Panc1 (cell line): ENCODE results near the gene TEF. TPM values are rescaled to one million over a fixed set of nuclear protein-coding genes. Genes with fewer than 3 reads are reported as not detected.

Experiments
- ATAC-seq: fragments of 200-7000 bp; cut with Tn5 transposase; 2 replicates; pipeline ENCODE4 v1.9.1; 2020; ENCODE audit warnings: mild to moderate bottlenecking, moderate library complexity
- BruUV-seq: library from RNA; stranded (reverse); fragments of 400-500 nt; replicated peaks from 2 replicates; lab custom pipeline; 2021; lab: Mats Ljungman, UMichigan
- CTCF ChIA-PET: fragments of 300-600 bp; sonication (Branson Sonifier 250); formaldehyde crosslinking; loops from one replicate; lab custom pipeline; 2022; ENCODE audit warnings: antibody characterized with exemption; lab: Charles Lee
- POLR2A ChIA-PET: fragments of 300-600 bp; sonication (Branson Sonifier 250); formaldehyde crosslinking; loops from one replicate; lab custom pipeline; 2022; ENCODE audit warnings: antibody characterized with exemption; lab: Charles Lee
- DNase-seq: peaks from one replicate; pipeline ENCODE4 v3.0.0-alpha.2; 2010; ENCODE audit warnings: low read depth, low spot score
- H3K27ac ChIP-seq: 2 replicates; pipeline ENCODE4 v1.5.1; 2011; ENCODE audit warnings: mild to moderate bottlenecking, low read length, inconsistent platforms
- H3K27me3 ChIP-seq: fragments of 200-500 bp; sonication (Bioruptor generic); 2 replicates; pipeline ENCODE4 v1.6.0; 2014; ENCODE audit warnings: low read length, inconsistent platforms; ENCODE audit not compliant: control insufficient read depth, insufficient read depth
- H3K36me3 ChIP-seq: fragments of 200-500 bp; sonication (Bioruptor generic); 2 replicates; pipeline ENCODE4 v1.5.1; 2014; ENCODE audit warnings: inconsistent platforms, mild to moderate bottlenecking, low read length, moderate library complexity; ENCODE audit not compliant: control insufficient read depth, insufficient read depth
- H3K4me1 ChIP-seq: 2 replicates; pipeline ENCODE4 v1.5.1; 2011; ENCODE audit warnings: inconsistent platforms, mild to moderate bottlenecking, low read length, moderate library complexity; ENCODE audit not compliant: control insufficient read depth, insufficient read depth
- H3K4me3 ChIP-seq, 2 experiments: 2 replicates each; pipeline ENCODE4 v1.5.1; 2011 to 2012; ENCODE audit warnings: low read depth in 2 of 2, low read length in 2 of 2, mild to moderate bottlenecking in 2 of 2, inconsistent platforms in 1 of 2, moderate library complexity in 1 of 2
- H3K9me3 ChIP-seq: fragments of 200-500 bp; sonication (Bioruptor generic); 2 replicates; pipeline ENCODE4 v1.5.1; 2014; ENCODE audit warnings: low read depth, mild to moderate bottlenecking, inconsistent platforms, low read length, moderate library complexity; ENCODE audit not compliant: control insufficient read depth, insufficient read depth
- CTCF ChIP-seq: fragments of 450-650 bp; IDR thresholded peaks from 2 replicates; pipeline ENCODE4 v1.5.1; 2017; ENCODE audit warnings: mild to moderate bottlenecking
- POLR2AphosphoS5 ChIP-seq: IDR thresholded peaks from 2 replicates; pipeline ENCODE4 v1.6.1; 2012; ENCODE audit warnings: mild to moderate bottlenecking, low read depth, low read length, moderate library complexity
- REST ChIP-seq, 2 experiments: IDR thresholded peaks; 2 replicates each; pipeline ENCODE4 v1.6.1; 2011 to 2012; ENCODE audit warnings: low read depth in 2 of 2, control low read depth in 1 of 2, low read length in 1 of 2, mild to moderate bottlenecking in 1 of 2, moderate library complexity in 1 of 2; ENCODE audit not compliant: insufficient read depth in 1 of 2
- SIN3A ChIP-seq: IDR thresholded peaks from 2 replicates; pipeline ENCODE4 v1.6.1; 2012; ENCODE audit warnings: low read depth, mild to moderate bottlenecking, low read length, moderate library complexity, borderline replicate concordance; ENCODE audit not compliant: insufficient read depth
- TCF7L2 ChIP-seq: IDR thresholded peaks from 2 replicates; pipeline ENCODE4 v1.6.1; 2011; ENCODE audit warnings: mild to moderate bottlenecking, low read depth, low read length, inconsistent platforms
- in situ Hi-C: cut with HindIII; loops from 2 replicates; pipeline ENCODE4 v1.10.0; 2016; ENCODE audit warnings: low sequenced_read_pairs, low pct_unique_long_range_greater_than_20kb
- intact Hi-C: fragments of 100-400 bp; cut with micrococcal nuclease; formaldehyde crosslinking; loops from one replicate; pipeline ENCODE4 v1.10.0; 2022; ENCODE audit not compliant: unreplicated experiment
- total RNA-seq: library from RNA; stranded (reverse); gene quantifications from one replicate; pipeline ENCODE4 v1.2.1, GENCODE V29; 2021; ENCODE audit not compliant: unreplicated experiment

The TEF gene
- total RNA-seq, 1 experiment from 2014 or later = 7.8 TPM

GRCh38 chr22:41397143-41397811, 15.5 kb downstream of the TEF start:
- no peaks in the 10 kb centered on the region for H3K4me1 ChIP-seq
- H3K27me3 ChIP-seq = no peaks in the 10 kb centered on the region
- ChIA-PET POLR2A (interaction anchor here (0.5 kb wide), 1 partner anchor 60 kb away, joined by 5 read pairs; no protein-coding TSS in a partner anchor), CTCF (interaction anchor here (0.6 kb wide), 1 partner anchor 12 kb away, joined by 9 read pairs; no protein-coding TSS in a partner anchor)
- no peak overlapping the region for H3K27ac ChIP-seq
- H3K36me3 ChIP-seq = no peaks in the 10 kb centered on the region
- H3K4me3 ChIP-seq = no peak overlapping the region
- intact Hi-C loops (no loop called here), in situ Hi-C loops (no loop called here)
- TF ChIP-seq REST (IDR thresholded peaks at IDR 0.05; ENCODE audit: insufficient read depth in 1 of 2, low read depth in 2 of 2, low read length in 1 of 2) = no peak
- no peak for TF ChIP-seq TCF7L2
- no peak for TF ChIP-seq CTCF
- TF ChIP-seq POLR2AphosphoS5 = no peak
- TF ChIP-seq SIN3A = no peak
- no peaks in the 10 kb centered on the region for H3K9me3 ChIP-seq
- DNase-seq (no peak), ATAC-seq (no peak)
- no TSS peak for BruUV-seq

- BruUV-seq = no TSS peak
- POLR2A ChIA-PET = no interaction called here
- no peaks in the 10 kb centered on the region for H3K4me1 ChIP-seq
- no peaks in the 10 kb centered on the region for H3K9me3 ChIP-seq
- intact Hi-C loops (no loop called here), in situ Hi-C loops (no loop called here)
- no peak for ATAC-seq
- no peaks in the 10 kb centered on the region for H3K36me3 ChIP-seq
- no peak overlapping the region for H3K27ac ChIP-seq
- no peak for DNase-seq
- CTCF ChIA-PET = no interaction called here
- no peaks in the 10 kb centered on the region for H3K27me3 ChIP-seq
- H3K4me3 ChIP-seq = no peak overlapping the region
- no peak for TF ChIP-seq REST (IDR thresholded peaks at IDR 0.05; ENCODE audit: insufficient read depth in 1 of 2, low read depth in 2 of 2, low read length in 1 of 2)
- TF ChIP-seq CTCF = no peak
- no peak for TF ChIP-seq SIN3A
- no peak for TF ChIP-seq POLR2AphosphoS5
- no peak for TF ChIP-seq TCF7L2
Observed at GRCh38 chr22:41398921-41399320, 17.2 kb downstream of the TEF start.
